HG03064 (cell line): ENCODE results near the gene SORCS3.

Experiments used
- ATAC-seq: cut with Tn5 transposase; IDR thresholded peaks from one replicate; pipeline ENCODE4 v1.9.1; 2021; ENCODE audit warnings: low read depth; ENCODE audit not compliant: unreplicated experiment

The SORCS3 gene

GRCh38 chr10:104904753-104905323 lies 263.7 kb downstream of the SORCS3 start:
- ATAC-seq: no peak

DNA sequence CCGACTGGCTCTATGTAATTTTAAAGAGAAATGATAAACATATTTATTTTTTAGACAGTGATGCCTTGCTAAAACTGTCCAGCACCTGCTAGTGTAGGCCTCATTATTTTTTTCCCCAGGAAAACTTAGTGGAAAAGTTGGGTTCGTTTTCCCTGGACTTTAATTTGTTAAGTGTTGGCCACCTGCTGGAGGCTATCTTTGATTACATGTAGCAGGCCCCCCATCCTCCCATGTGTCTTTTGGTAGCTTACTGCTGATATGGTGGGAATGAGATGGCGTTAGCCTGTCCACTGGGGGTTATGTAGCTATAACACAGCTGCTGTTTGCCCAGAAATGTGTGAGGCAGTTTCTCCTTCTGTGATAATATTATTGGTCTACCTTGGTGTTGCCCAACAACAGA lies 265.0 kb downstream of the SORCS3 start:
- no peak for ATAC-seq

DNA sequence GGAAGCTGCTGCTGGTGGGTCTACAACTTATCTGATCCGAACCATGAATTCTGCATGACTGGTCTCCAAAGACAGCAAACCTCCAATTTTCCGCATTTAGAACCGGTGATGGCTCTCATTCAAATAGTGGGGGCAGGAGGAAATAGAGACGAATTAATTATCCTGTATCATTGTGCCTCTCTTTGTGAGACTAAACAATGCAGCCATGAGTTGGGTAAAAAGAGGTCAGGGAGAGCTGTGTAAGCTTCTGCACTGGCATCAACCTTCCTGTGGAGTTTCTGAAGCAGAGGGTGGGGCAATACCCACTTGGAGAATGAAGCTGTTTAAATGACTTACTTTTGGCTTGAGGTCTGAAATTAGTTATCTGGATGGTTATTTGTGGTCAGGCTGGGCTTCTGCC lies 266.4 kb downstream of the SORCS3 start:
- ATAC-seq: no peak

DNA sequence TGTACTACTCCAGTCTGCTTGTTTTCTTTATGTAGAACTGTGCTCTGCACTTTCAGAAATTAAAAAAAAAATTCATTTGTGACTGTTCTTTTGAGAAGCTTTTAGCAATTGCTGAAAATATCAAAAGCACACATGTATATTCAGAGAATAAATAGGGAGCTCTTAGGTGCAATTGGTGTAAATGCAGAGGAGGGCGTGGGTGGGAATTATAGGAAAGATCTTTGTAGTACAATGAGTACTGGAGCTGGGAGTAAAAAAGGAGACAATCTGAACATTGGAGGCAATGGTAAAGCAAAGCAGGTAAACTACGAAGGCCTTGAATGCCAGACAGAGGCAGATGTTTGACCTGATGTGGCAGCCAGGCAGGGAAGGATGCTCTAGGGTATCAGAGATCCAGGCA lies 267.5 kb downstream of the SORCS3 start:
- no peak for ATAC-seq

GRCh38 chr10:104910712-104911111 lies 269.6 kb downstream of the SORCS3 start:
- ATAC-seq: no peak

DNA sequence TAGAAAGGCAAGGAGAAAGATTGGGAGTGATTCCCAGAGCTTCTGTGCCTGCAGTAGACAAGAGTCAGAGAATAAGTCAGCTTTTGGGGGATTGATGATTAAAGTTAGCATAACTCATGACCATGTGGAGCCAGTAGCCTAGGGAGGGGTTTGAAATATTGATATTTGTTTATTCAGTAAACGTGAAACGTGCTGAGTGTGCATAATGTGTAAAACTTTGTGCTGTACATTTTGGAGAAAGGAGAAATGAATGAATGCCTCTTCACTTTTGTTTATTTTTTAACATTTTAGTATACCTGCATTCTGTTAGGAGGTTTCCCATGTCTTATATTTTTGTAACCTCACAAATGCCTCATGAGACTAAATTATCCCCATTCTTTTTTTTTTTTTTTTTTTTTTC lies 272.3 kb downstream of the SORCS3 start:
- no peak for ATAC-seq

DNA sequence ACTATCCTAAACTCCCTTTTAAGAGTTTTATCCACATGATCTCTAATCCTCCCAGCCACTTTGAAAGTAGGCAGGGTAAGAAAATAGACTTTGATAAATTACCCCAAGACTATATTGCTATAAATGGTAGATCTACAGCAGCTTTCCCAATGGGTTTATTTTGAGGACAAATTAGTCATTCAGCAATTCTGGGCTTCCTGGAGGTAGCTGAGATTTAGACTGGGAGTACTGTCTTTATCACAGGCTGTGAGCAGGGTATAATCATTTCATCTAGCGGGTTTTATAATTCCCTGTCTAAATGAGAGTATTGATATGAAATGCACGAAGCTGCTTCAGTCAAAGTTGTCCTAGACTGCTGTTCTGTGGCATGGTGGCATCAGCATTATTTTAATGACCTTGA lies 279.4 kb downstream of the SORCS3 start:
- ATAC-seq: no peak

DNA sequence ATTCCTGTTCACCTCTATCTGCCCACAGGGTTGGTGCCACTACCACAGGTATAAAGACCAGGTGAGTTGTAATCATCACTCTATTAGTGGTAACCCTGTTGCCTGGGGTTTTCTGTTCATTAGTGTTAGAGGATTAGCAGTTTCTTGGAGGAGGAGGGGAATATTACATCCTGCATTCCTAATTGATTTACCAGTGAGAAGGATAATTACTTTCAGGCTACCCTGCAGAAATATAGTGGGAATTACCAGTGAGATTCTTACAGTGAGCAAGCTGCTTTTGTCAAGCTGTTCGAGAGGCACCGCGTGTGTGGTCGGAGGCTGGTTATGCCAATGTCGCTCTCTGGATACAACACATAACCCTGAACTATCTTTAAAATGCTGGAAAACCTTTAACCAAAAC lies 280.7 kb downstream of the SORCS3 start:
- ATAC-seq: no peak

DNA sequence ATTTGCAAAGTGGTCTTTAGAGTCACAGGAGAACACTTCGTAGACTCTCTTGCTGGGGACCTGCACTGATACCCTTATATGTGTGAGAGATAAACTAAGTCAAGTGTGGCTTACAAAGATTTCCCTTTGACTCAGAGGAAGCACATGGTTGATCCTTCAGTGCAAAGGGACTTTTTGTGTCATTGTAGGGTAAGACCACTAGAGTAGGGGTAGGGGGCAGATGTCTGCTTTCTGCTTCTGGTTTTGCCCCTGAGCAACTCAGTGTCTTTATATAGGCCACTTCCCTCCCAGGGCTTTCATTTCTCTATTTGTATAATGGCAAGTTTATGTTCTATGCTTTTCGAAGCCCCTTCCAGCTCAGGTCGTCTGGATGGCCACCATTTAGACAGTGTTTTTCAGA lies 281.7 kb downstream of the SORCS3 start:
- peak; percentile 55 for ATAC-seq

DNA sequence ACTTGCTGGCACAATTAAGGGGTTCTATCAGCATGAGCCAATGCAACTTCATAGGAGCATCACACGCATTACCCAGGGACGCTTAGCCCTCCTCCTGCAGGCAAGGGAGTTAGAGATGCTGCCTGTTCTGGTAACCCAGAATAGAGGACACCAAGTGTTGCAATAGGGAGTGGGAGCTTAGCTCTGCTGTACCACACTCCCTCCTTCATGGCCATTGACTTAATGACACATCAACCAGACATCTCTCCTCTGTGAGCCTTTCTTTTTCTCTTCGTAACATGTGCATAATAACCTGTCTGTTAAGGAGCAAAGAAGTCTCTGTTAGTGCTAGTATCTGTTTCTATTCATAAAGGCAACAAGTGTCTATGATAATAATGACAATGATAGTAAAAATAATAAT lies 282.4 kb downstream of the SORCS3 start:
- no peak for ATAC-seq

- ATAC-seq: no peak
These were observed 283.2 kb downstream of the SORCS3 start for GRCh38 chr10:104924101-104924795.

DNA sequence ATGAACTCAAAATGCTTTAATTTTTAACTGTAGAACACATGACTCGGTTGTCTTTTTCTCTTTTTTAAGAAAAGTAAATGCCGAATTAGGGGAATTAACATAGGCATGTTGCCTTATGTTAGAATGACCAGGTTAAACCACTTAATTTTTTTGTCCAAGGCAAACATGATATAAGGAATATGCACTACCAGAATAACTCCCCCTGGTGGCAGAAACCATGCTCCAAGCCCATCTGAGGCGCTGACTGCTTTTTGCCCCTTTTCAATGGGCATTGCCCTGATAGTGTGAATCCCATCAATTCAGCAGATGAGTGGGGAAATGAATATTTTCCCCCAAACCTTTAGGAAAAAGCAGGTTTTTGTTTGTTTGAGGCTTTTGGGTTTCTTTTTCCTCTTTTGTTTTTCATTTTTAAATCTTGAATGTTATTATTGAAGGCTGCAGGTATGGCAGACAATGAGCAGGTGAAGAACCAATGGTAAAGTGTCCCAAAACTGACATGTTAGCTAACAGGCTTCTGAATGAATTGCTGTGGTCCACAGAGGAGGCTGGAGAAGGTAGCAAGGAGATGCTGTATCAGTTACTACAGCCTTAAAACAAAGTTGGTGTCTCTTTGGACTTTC lies 284.3 kb downstream of the SORCS3 start:
- no peak for ATAC-seq

GRCh38 chr10:104928734-104929133 lies 287.6 kb downstream of the SORCS3 start:
- ATAC-seq: no peak

DNA sequence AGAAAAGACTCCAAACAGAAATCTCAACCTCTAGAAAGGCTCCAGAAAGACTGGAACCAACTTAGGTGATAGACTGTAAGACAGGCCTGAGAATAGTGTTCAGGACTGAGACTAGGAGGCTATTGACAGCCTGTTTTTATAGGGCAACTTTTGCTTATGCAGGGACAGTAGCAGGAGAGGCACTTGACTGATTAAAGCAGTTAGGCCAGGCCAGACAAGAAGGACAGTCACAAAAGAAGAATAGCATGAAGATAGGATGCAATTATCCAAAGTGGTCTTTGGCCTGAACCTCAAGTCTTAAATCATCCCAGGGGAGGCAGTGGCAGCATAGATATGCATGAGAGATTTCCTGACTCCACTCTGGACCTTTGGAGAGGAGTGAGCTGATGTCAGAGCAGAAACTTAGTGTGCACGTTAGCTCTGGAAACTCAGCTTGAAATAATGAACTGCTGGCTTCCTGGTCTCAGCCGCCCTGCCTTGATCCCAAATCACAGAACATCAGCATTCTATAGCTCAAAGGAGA lies 290.6 kb downstream of the SORCS3 start:
- no peak for ATAC-seq

- no peak for ATAC-seq
These were observed 294.6 kb downstream of the SORCS3 start for GRCh38 chr10:104935656-104936055.

GRCh38 chr10:104937567-104937966 lies 296.5 kb downstream of the SORCS3 start:
- no peak for ATAC-seq

DNA sequence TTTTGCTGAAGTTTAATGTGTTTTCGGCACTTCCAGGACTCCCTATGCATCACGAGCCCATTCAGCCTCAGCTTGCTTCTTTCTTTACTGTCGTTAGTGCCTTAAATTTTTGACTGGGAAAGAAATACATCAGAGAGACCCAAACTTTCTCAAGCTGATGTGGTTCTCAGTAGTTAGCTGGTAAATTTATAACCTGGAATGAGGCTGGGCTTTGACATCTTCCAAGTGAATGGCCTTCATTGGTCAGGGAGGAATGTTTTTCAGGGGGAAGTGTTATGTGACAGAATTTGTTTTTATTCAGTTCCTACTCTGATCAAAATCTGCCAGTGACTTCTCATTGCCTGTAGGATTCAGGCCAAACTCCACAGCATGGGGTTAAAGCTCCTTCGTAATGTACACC lies 296.9 kb downstream of the SORCS3 start:
- ATAC-seq: no peak

DNA sequence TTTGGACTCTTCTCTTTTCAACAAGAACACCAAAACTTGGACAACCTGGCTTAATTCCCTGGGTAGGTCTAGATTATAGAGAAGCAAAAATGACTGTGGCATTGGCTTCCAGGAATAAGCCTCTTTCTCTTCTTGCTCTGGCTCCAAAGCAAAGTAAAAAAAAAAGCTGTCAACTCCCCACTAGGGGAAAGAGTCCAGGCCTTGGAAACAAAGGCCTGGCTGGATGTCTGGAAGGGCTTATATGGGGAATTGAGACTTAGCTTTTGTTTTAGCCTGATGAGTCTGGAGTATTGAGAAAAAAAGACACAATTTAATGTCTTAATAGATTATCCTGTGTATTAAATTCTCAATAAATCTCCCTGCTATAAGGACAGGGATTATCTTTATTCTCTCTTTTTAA lies 300.6 kb downstream of the SORCS3 start:
- ATAC-seq: no peak

DNA sequence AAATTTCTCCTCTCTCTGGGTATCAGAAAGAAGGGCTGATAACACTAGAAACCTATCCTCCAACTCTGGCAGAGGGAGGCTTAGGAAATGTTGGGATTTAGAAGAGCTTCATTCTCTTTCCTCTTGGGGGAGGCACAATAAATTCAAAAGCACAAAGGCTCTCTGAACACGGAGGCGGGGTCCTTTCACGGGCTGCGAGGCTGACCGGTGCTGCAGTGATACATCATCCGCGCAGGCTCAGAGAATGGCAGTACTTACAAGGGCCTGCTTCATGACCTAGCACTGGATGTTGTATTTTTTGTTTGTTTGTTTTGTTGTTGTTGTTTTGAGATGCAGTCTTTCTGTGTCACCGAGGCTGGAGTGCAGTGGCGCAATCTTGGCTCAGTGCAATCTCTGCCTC lies 306.2 kb downstream of the SORCS3 start:
- no peak for ATAC-seq

GRCh38 chr10:104957178-104957841 lies 316.2 kb downstream of the SORCS3 start:
- ATAC-seq: no peak

GRCh38 chr10:104966563-104967297 lies 325.6 kb downstream of the SORCS3 start:
- no peak for ATAC-seq
